GM18873 (cell line): Measurements from ENCODE around the gene ALDH4A1.
"Not testable (repeated sequence)": the region's sequence is repeated elsewhere in the genome, so short reads cannot be mapped to it uniquely, and the experiment has no call there.

ENCODE experiments used
- ATAC-seq: cut with Tn5 transposase; IDR thresholded peaks from one replicate; pipeline ENCODE4 v1.9.1; 2021; ENCODE audit warnings: mild to moderate bottlenecking, moderate library complexity, moderate number of reproducible peaks; ENCODE audit not compliant: unreplicated experiment, low FRiP score

The ALDH4A1 gene

GRCh38 chr1:18880585-18880984 lies 21.8 kb downstream of the ALDH4A1 start:
- ATAC-seq: no peak

DNA sequence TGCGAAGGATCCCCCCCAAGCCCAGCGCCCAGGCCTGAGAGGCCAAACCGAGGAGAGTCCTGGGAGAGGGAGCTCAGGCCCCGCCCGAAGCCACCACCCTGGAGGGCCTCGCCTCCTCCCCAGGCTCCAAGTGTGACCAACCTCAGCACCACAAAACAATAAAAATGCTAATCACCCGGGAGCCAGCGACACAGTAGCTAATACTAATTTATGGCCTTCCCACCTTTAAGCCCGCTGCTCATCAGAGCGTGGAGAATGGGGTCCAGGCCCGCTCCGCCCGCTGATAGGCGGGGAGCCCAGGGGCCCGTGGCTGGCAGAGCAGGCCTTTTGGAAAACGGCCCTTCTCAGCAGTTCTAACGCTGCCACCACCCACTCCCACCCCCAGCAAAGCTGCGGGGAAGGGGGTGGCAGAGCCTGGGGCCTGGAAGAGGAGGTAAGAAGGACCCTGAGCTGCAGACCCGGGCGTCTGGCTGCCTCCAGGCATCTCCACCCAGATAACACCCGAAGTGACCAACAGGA lies 22.5 kb downstream of the ALDH4A1 start:
- ATAC-seq: no peak

GRCh38 chr1:18879215-18879790 lies 23.1 kb downstream of the ALDH4A1 start:
- no peak for ATAC-seq

DNA sequence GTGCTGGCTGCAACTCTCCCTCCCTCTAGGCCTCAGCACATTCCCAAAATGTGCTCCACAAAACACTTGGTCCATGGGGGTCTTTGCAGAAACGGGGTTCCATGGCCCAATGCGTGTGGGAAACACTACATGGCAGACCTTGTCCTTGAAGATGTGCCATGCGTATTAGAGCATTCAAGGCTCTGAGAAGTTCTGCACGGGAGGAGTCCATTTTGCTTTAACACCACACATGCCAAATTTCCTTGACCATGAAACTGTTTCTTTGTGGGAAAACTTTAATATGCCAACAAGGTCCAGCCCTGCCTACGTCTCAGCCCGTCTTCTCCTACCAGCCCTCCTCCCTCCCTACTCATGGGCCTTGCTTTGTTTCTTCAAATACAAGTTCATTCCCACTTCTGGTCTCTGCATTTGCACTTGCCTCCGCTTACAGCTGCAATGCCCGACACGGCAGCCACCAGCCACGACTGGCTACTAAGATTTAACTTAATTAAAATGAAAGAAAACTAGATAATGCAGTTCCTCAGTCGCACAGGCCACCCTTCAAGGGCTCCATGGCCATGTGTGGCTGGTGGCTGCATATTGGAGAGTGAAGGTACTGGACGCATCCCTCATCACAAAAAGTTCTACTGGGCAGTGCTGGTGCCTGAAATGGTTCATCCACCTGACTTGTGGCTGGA lies 23.7 kb downstream of the ALDH4A1 start:
- ATAC-seq: no peak

- ATAC-seq: no peak
These were observed 25.1 kb downstream of the ALDH4A1 start for GRCh38 chr1:18877282-18877681.

DNA sequence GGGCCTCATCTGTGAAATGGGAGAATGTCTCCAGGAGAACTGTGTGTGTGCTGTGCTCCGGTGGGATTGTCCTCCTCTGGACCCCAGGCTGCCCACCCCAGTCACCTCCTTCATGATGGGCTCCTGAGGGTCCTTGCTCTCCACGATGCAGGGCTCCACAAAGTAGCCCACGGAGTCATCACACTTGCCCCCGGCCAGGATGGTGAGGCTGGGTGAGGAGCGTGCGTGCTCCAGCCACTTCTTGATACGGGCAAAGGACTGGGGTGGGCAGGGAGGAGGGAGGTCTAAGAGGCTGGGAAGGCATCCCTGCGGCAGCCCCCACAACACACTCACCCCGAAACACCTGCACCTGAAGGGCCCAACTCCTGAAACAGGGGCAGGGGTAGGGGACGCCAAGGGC lies 26.1 kb downstream of the ALDH4A1 start:
- no peak for ATAC-seq

DNA sequence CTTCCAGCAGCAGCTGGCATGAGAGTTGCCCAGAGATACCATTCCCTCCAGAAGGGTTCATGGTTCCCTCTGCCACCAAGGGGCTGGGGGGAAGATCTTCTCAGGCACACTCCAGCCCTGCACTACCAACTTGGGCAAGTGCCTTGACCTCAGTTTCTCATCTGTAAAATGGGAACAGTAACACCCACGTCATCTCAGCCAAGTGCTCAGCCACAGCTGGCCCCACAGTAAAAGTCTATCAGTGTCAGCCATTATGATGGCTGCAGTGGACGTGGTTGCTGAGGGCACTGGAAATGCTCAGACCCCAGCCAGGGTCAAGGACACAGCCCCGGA lies 26.6 kb downstream of the ALDH4A1 start:
- no peak for ATAC-seq

DNA sequence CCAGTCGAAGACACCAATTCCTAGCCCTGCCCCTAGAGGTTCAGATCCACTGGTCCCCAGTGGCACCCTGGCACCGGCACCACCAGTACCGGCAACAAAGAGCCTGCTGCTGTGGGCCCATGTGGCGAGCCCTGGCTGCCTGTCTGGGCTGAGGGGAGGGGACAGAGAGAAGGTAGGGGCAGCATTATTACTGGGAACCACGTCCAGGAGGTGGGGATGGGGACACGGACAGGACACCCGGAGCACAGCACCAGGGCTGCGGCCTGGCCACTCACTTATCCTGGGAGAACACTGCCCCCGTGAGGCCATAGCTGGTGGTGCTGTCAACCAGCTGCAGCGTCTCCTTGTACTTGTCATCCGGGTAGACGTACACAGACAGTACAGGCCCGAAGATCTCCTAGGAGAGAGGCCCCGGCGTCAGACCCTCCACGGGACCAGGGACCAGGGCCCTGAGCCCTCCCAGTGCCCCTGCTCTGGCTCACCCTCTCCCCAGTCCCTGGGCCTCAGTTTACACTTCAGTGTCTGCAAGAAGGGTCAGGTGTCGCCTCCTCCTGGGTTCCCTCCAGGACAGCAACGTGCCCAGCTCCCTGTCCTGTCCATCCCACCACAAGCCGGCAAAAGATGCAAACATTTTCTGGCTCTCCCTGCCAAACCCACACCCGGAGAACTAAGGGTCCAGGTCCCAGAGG lies 27.1 kb downstream of the ALDH4A1 start:
- no peak for ATAC-seq

DNA sequence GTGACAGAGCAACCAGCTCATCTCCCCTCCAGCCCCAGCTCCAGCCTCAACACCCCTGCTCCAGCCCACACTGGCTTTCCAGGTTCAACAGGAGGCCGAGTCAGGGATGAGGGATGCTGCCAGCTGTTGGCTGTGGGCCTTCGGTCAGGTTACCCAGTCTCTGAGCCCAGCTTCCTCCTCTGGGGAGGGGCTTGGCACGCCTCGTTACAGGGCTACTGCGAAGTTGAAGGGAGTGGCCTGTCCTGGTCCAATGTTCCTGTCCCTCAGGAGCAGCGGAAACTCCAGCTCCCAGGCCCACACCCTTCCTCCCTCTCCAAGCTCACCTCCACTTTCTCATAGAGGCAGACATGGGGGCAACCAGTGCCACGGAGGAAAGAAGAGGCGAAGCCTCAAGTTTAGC lies 27.8 kb downstream of the ALDH4A1 start:
- no peak for ATAC-seq

GRCh38 chr1:18874036-18874435 lies 28.3 kb downstream of the ALDH4A1 start:
- ATAC-seq: no peak

DNA sequence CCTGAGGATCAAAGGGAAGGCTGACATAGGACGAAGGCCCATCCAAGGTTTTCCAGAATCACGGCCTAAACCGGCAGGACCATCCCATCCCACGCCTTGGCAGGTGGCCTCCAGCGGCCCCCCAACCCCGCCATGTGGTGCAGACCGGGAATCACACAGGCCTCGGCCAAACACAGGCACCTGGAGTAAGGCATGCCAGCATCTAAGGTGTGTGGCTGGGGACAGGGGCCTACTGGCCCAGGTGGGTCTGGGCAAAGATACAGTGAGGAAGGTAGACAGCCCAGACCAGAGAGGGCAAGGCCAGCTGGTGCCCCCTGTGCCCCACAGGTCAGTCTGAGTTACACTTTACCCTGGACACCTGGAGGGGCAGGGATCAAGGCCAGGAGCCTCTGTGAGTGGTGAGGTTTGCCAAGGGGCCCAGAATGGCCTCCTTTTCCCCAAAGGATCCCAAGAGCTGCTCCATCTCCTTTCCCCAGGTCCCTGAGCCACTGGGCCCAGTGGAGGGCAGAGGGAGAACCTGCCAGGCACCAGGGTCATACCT lies 30.2 kb downstream of the ALDH4A1 start:
- ATAC-seq: no peak

DNA sequence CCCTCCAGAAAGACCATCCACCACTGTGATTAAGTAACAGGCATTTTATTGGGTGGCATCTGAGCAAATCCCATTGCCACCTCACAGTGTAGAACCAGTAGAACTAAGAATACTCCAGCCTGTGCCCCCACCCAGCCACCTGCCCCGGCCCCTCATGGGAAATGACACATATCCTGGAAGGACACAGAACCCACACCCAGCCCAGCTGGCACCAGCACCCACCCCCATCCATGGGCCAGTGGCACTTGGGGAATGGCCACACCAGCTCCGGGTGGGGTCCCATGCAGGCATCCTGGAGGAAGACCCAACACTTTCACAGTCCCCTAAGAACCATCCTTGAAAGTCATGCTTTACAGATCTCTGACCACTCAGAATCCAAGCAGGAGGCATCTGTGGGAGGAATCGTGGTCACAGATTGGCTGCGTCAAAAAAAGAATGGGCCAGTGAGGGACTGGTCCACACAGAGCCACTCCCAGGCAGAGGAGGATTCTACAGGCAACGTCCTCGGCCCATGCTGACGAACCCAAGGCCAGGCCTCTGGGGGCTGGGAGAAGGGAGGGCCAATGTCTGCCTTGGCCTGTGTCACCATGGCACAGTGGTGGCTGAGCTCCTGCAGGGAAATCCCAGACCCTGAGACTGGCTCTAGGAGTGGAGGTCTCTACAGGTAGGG lies 30.8 kb downstream of the ALDH4A1 start:
- no peak for ATAC-seq

- no peak for ATAC-seq
These were observed 31.4 kb downstream of the ALDH4A1 start for GRCh38 chr1:18870957-18871356.

DNA sequence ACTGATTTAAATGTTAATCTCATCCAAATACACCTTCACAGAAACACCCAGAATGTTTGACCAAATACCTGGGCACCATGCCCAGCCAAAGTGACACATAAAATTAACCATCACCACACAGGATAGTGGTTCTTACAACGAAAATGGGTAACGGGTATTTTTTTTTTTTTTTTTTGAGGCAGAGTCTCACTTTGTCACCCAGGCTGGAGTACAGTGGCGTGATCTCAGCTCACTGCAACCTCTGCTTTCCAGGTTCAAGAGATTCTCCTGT lies 31.8 kb downstream of the ALDH4A1 start:
- not testable (repeated sequence) for ATAC-seq

DNA sequence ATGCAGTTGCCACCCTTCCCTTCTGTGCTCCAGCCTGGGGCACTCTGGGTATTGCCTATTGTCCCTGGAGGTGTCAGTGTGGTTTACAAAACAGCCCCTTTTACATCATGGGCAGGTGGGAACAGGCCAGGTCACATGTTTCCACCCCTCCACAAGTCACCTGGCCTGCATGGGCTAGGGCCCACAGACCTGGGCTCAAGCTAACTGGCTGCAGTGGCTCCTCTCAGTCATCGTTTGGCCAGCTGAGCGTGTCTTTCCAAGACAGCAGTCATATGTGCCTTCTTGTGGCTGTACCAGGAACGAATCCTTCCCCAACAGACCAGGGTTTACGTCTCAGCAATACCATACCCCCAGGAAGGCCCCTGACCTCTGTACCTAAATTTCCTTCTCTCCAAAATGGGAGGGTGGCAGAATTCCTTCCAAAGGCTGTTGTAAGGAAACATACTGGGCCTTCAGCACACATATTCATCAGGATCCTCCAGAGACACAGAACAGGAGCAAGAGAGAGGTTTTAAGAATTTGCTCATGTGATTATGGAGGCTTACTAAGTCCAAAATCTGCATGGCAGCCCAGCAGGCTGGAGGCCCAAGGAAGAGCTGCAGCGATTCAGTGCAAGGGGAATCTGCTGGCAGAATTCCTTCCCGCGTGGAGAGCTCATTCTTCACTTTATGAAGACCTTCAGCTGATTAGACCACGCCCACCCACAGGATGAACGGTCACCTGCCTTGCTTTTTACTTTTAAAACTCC lies 32.3 kb downstream of the ALDH4A1 start:
- ATAC-seq: no peak

DNA sequence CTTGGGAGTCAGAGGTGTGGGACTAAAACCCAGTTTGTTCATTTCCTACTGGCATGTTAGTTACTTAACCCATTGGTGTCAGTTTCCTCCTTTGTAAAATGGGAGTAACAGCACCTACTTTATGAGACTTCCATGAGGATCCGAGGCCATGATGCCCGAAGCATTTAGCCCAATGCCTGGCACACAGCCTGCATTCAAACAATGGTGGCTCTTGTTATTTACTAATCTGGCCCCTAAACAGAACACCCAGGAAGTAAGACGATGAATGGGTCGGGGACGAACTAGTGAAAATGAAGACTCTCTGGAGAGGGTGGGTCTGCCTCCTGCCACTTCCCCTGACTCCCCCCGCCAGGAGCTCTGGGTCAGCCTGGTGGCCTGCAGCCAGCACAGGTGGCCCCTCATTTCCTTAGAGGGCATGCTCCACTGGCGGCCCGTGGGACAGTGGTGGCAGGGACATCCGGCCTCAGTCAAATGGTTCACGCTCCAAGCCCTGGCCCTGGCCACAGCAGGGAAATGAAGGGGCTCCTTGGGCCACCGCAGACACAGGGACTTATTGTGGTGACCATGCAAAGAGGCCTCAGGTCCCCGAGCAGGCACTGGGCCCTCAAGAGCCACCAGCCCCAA lies 33.4 kb downstream of the ALDH4A1 start:
- ATAC-seq: no peak

- no peak for ATAC-seq
These were observed 34.0 kb downstream of the ALDH4A1 start for GRCh38 chr1:18868354-18868753.

DNA sequence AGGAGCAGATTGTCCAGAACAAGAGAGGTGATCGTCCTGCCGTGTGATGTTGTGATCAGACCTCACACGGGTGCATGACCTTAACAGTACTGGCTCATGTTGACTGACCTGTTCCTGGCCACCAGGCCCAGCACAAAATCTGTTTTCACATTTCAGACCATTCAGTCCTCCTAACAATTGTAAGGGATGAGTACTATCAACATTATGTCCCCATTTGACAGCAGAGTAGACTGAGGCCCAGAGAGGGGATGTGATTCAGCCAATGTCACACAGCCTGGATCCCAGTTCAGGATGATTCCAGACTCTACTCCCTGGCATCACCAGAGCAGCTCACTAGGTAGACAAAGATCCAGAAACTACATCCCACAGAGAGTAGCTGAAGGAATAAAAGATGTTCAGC lies 35.5 kb downstream of the ALDH4A1 start:
- no peak for ATAC-seq

DNA sequence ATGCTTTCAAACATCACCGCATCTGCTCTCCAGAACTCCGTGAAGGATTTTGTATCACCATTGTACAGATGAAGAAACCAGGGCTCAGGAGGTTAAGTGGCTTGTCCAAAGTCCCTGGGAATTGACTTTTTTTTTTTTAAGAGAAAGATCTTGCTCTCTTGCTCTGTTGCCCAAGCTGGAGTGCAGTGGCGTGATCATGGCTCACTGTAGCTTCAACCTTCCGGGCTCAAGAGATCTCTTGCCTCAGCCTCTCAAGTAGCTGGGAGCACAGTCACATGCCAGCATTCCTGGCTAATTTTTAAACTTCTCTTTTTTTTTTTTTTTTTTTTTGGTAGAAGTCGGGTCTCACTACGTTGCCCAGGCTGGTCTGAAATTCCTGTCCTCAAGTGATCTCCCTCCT lies 36.0 kb downstream of the ALDH4A1 start:
- no peak for ATAC-seq

DNA sequence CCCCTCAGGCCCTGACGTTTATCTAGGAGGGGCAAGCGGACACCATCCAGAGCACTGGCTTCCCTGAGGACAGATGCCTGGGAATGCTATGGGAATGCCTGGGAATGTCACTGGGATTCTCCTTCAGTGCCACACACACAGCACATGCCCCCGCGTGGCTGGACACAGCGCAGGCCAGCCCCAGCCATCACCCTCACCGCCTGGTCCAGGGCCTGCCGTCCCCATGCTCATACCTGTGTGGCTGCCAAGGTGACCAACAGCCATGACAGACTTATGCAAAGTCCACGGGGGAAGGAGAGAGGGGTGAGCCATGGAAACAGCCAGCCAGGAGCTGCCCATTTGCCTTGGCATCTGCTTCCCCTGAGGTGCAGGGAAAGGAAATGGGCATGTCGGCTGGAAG lies 37.2 kb downstream of the ALDH4A1 start:
- no peak for ATAC-seq
